ENCODE data around the gene KIF16B. TPM values are rescaled to one million over a fixed set of nuclear protein-coding genes. Genes with fewer than 3 reads are reported as not detected.

The KIF16B gene
- total and polyA plus RNA-seq, 9 of the 15 experiments (the other 6 are each of a cell fraction or from before 2014, with no cell fraction given), result 1.00 to 10.6 (median 8.5) TPM

- TF ChIP-seq CTCF (IDR thresholded peaks at IDR 0.05 in 2 of 3, conservative IDR thresholded peaks at IDR 0.05 in 1 of 3; ENCODE audit: insufficient read depth in 2 of 3, low read depth in 1 of 3, low read length in 3 of 3), result no peak
Observed at GRCh38 chr20:16428112-16428511, 145.1 kb downstream of the KIF16B start (continued).

- in situ Hi-C loops (cut with MboI), result no loop called here
- Histone ChIP-seq H4K20me1 (replicated peaks; ENCODE audit: control insufficient read depth, insufficient read depth, low read length) (no peaks in the 10 kb centered on the region), H3K9ac (ENCODE audit: insufficient read depth in 1 of 2, low read depth in 2 of 2, low read length in 2 of 2) (no peak overlapping the region), H2AFZ (ENCODE audit: low read depth, low read length) (no peak overlapping the region), H3K9me1 (ENCODE audit: control insufficient read depth, insufficient read depth, low read length) (no peaks in the 10 kb centered on the region), H3K79me2 (ENCODE audit: control insufficient read depth, insufficient read depth, low read length) (no peaks in the 10 kb centered on the region), H3K36me3 (ENCODE audit: control insufficient read depth, insufficient read depth, low read length) (peaks cover 2% of the 10 kb centered on the region; the same call in 1 of the 3 replicates), H3K4me3 (no peak overlapping the region), H3K4me2 (ENCODE audit: insufficient read depth, low read length) (no peak overlapping the region), H3K27ac (ENCODE audit: extremely low read depth, low read depth, low read length) (no peak overlapping the region), H3K4me1 (replicated peaks in 1 of 2; ENCODE audit: control insufficient read depth in 2 of 2, insufficient read depth in 2 of 2, low read length in 2 of 2) (no peaks in the 10 kb centered on the region), H3K27me3 (ENCODE audit: control insufficient read depth in 2 of 2, insufficient read depth in 2 of 2, low read length in 2 of 2) (no peaks in the 10 kb centered on the region), H3K9me3 (replicated peaks; ENCODE audit: control insufficient read depth, insufficient read depth, low read depth, low read length) (no peaks in the 10 kb centered on the region)
- POLR2A ChIA-PET, result no interaction called here
- intact Hi-C loops (cut with micrococcal nuclease), result no loop called here
- CTCF ChIA-PET (ENCODE audit: low intra/inter-chr PET ratio), result no interaction called here
- WGBS (ENCODE audit: insufficient coverage, low coverage, missing lambda C conversion rate), result 58% methylated on average over 2 of the region's 2 CpGs
- TF ChIP-seq HINFP (tag; conservative IDR thresholded peaks at IDR 0.05; ENCODE audit: low read depth) (no peak), ZNF780A (CRISPR knock-in tag; IDR thresholded peaks at IDR 0.05) (no peak), PHF21A (IDR thresholded peaks at IDR 0.05; ENCODE audit: borderline replicate concordance, low read depth) (no peak), RNF219 (CRISPR knock-in tag; IDR thresholded peaks at IDR 0.05) (no peak), TEAD2 (tag; IDR thresholded peaks at IDR 0.05) (no peak), ZNF41 (CRISPR knock-in tag; conservative IDR thresholded peaks at IDR 0.05) (no peak), KAT8 (IDR thresholded peaks at IDR 0.05; ENCODE audit: low read depth) (no peak), HNRNPUL1 (IDR thresholded peaks at IDR 0.05; ENCODE audit: low read length) (no peak), XRCC3 (IDR thresholded peaks at IDR 0.05) (no peak), ILK (tag; IDR thresholded peaks at IDR 0.05; ENCODE audit: borderline replicate concordance, low read depth) (no peak), ZZZ3 (IDR thresholded peaks at IDR 0.05) (no peak), LCOR (CRISPR knock-in tag; IDR thresholded peaks at IDR 0.05) (no peak), SP1 (CRISPR knock-in tag; IDR thresholded peaks at IDR 0.05) (no peak)
- BruUV-seq (replicated peaks), result no TSS peak
- FAIRE-seq (no peak), ATAC-seq (no peak), DNase-seq (ENCODE audit: extremely low read depth in 1 of 4, low spot score in 3 of 4) (no peak)
Observed at GRCh38 chr20:16427571-16427970, 145.7 kb downstream of the KIF16B start.
